OCI-LY7 (cell line): Measurements from ENCODE around the gene FOXO3. TPM values are rescaled to one million over a fixed set of nuclear protein-coding genes. Genes with fewer than 3 reads are reported as not detected.

ENCODE experiments used
- BruUV-seq: library from RNA; stranded (reverse); fragments of 400-500 nt; replicated peaks from 2 replicates; lab custom pipeline; 2021; lab: Mats Ljungman, UMichigan
- CTCF ChIA-PET: fragments of 300-600 bp; sonication (Branson Sonifier 250); formaldehyde crosslinking; loops from one replicate; lab custom pipeline; 2022; ENCODE audit warnings: antibody characterized with exemption; ENCODE audit not compliant: unreplicated experiment; lab: Charles Lee
- POLR2A ChIA-PET: fragments of 300-600 bp; sonication (Branson Sonifier 250); formaldehyde crosslinking; loops from one replicate; lab custom pipeline; 2022; ENCODE audit warnings: antibody characterized with exemption; lab: Charles Lee
- DNase-seq: peaks from one replicate; pipeline ENCODE4 v3.0.0-alpha.2; 2015; ENCODE audit warnings: low spot score
- H2AFZ ChIP-seq: fragments of 200-600 bp; sonication (generic), shearing (Covaris generic); 2 replicates; pipeline ENCODE4 v1.6.1; 2014; ENCODE audit warnings: mild to moderate bottlenecking, antibody characterized with exemption, low read length, moderate library complexity
- H3K27ac ChIP-seq: fragments of 200-600 bp; sonication (generic); 2 replicates; pipeline ENCODE4 v1.5.1; 2014; ENCODE audit warnings: mixed run types, low read depth, mild to moderate bottlenecking, moderate library complexity, low read length, inconsistent platforms; ENCODE audit not compliant: poor library complexity, severe bottlenecking
- H3K36me3 ChIP-seq: fragments of 200-600 bp; sonication (generic); 2 replicates; pipeline ENCODE4 v1.6.1; 2014; ENCODE audit warnings: mild to moderate bottlenecking, antibody characterized with exemption, low read length, moderate library complexity, mixed read lengths; ENCODE audit not compliant: insufficient read depth
- H3K4me1 ChIP-seq: fragments of 200-600 bp; sonication (generic); 2 replicates; pipeline ENCODE4 v1.5.1; 2014; ENCODE audit warnings: mild to moderate bottlenecking, low read length; ENCODE audit not compliant: insufficient read depth, poor library complexity, severe bottlenecking
- H3K4me2 ChIP-seq: fragments of 200-600 bp; sonication (generic); 2 replicates; pipeline ENCODE4 v1.6.1; 2014; ENCODE audit warnings: mild to moderate bottlenecking, low read length
- H3K4me3 ChIP-seq: fragments of 200-600 bp; sonication (generic); 2 replicates; pipeline ENCODE4 v1.5.1; 2014; ENCODE audit warnings: mild to moderate bottlenecking, low read depth, low read length; ENCODE audit not compliant: poor library complexity, severe bottlenecking
- H3K79me2 ChIP-seq: fragments of 200-600 bp; sonication (generic); 2 replicates; pipeline ENCODE4 v1.6.1; 2016; ENCODE audit warnings: low read depth, mild to moderate bottlenecking, low read length, moderate library complexity, mixed read lengths; ENCODE audit not compliant: insufficient read depth
- H3K9me2 ChIP-seq: fragments of 200-600 bp; sonication (generic); 2 replicates; pipeline ENCODE4 v1.6.1; 2016; ENCODE audit warnings: mild to moderate bottlenecking, low read length, mixed read lengths; ENCODE audit not compliant: insufficient read depth
- H3K9me3 ChIP-seq: fragments of 200-600 bp; sonication (generic); 2 replicates; pipeline ENCODE4 v1.6.1; 2014; ENCODE audit warnings: mild to moderate bottlenecking, mixed run types, low read length, mixed read lengths
- H4K20me1 ChIP-seq: fragments of 200-600 bp; sonication (generic); 2 replicates; pipeline ENCODE4 v1.6.1; 2014; ENCODE audit warnings: mild to moderate bottlenecking, antibody characterized with exemption, low read length, moderate library complexity, mixed read lengths; ENCODE audit not compliant: insufficient read depth
- CTCF ChIP-seq: fragments of 200-600 bp; sonication (generic); conservative IDR thresholded peaks from 2 replicates; pipeline ENCODE4 v1.5.1; 2014; ENCODE audit warnings: mild to moderate bottlenecking, antibody characterized with exemption, low read length, moderate library complexity, mixed read lengths
- EZH2phosphoT487 ChIP-seq: fragments of 200-600 bp; sonication (generic); IDR thresholded peaks from 2 replicates; pipeline ENCODE4 v1.6.1; 2018; ENCODE audit warnings: low read depth, borderline replicate concordance, mild to moderate bottlenecking, mixed run types, antibody characterized with exemption, low read length, moderate library complexity, mixed read lengths
- intact Hi-C: fragments of 100-400 bp; cut with micrococcal nuclease; formaldehyde crosslinking; loops from one replicate; pipeline ENCODE4 v1.10.0; 2022; ENCODE audit not compliant: unreplicated experiment
- total RNA-seq, 2 experiments: library from RNA; depleted of rRNA in 1 of 2; stranded (reverse); fragments of >200 nt in 1 of 2; shearing (Covaris generic) in 1 of 2; gene quantifications; 2 replicates each; pipeline ENCODE4 v1.2.3, GENCODE V29; 2014 to 2022

FOXO3 gene
- total RNA-seq, 2 experiments from 2014 or later, result 3.8 to 9.9 TPM

- POLR2A ChIA-PET, result interaction anchor here (0.8 kb wide), 1 partner anchor 98 kb away, joined by 3 read pairs; no protein-coding TSS in a partner anchor
- no peak overlapping the region for H3K4me2 ChIP-seq
- no TSS peak for BruUV-seq
- peaks cover 15% of the 10 kb centered on the region; the same call in 1 of the 2 replicates for H3K9me3 ChIP-seq
- DNase-seq, result no peak
- H3K36me3 ChIP-seq, result no peaks in the 10 kb centered on the region
- TF ChIP-seq EZH2phosphoT487 (no peak), CTCF (no peak)
- no peaks in the 10 kb centered on the region for H3K9me2 ChIP-seq
- H2AFZ ChIP-seq, result no peak overlapping the region
- H4K20me1 ChIP-seq, result no peaks in the 10 kb centered on the region
- no peak overlapping the region for H3K4me3 ChIP-seq
- no peaks in the 10 kb centered on the region for H3K79me2 ChIP-seq
- H3K4me1 ChIP-seq, result peaks cover 2% of the 10 kb centered on the region
- intact Hi-C loops, result no loop called here
- H3K27ac ChIP-seq, result no peak overlapping the region
- CTCF ChIA-PET, result no interaction called here
These were observed 167.4 kb downstream of the FOXO3 start for GRCh38 chr6:108727966-108728730.

- H3K36me3 ChIP-seq, result no peaks in the 10 kb centered on the region
- TF ChIP-seq EZH2phosphoT487, result no peak
- no peak for TF ChIP-seq CTCF
- H2AFZ ChIP-seq, result no peak overlapping the region
- BruUV-seq, result no TSS peak
- no peak for DNase-seq
- H3K79me2 ChIP-seq, result no peaks in the 10 kb centered on the region
- H4K20me1 ChIP-seq, result no peaks in the 10 kb centered on the region
- intact Hi-C loops, result no loop called here
- H3K4me2 ChIP-seq, result no peak overlapping the region
- H3K9me3 ChIP-seq, result peaks cover 10% of the 10 kb centered on the region; the same call in 1 of the 2 replicates
- no peak overlapping the region for H3K27ac ChIP-seq
- ChIA-PET CTCF (no interaction called here), POLR2A (no interaction called here)
- no peak overlapping the region for H3K4me3 ChIP-seq
- H3K4me1 ChIP-seq, result peaks cover 9% of the 10 kb centered on the region
- no peaks in the 10 kb centered on the region for H3K9me2 ChIP-seq
These were observed 168.1 kb downstream of the FOXO3 start for GRCh38 chr6:108728826-108729225.
